ENCODE results near the gene ZNF701. TPM values are rescaled to one million over a fixed set of nuclear protein-coding genes. Genes with fewer than 3 reads are reported as not detected.
"Not testable (repeated sequence)": the region's sequence is repeated elsewhere in the genome, so short reads cannot be mapped to it uniquely, and the experiment has no call there.

ZNF701 gene
- polyA plus RNA-seq, 2 donors = 3.1 to 9.5 TPM

DNA sequence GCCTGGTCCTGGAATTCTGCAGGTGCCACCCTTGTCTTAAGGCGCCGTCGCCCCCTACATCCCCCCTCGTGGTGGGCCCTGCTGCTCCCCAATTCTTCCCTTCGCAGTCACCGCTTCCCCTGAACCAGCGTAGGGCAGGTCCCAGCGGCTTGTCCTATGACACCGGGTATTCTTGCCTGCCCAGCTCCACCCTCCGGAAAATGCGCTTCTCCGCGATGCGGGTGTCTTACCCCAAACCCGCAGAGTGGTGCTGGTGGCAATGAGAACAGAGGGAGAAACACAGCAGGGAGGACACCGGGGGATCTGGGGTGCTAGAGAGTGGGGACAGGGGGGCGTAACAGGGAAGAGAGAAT lies 33.7 kb upstream of the ZNF701 start:
- no peaks in the 10 kb centered on the region for H3K36me3 ChIP-seq (ENCODE audit: control insufficient read depth in 2 of 2, insufficient read depth in 2 of 2, low read length in 1 of 2)
- H3K27me3 ChIP-seq (ENCODE audit: control insufficient read depth in 1 of 2, insufficient read depth in 2 of 2, low read length in 2 of 2) = no peaks in the 10 kb centered on the region
- H3K4me1 ChIP-seq (ENCODE audit: control insufficient read depth in 2 of 2, insufficient read depth in 2 of 2, low read length in 1 of 2) = peaks cover 0 to 2% of the 10 kb centered on the region in 2 donors
- H3K9me3 ChIP-seq (ENCODE audit: control insufficient read depth in 2 of 2, insufficient read depth in 1 of 2, low read depth in 1 of 2, low read length in 1 of 2) = no peaks in the 10 kb centered on the region
- 4 to 15% methylated on average over 17 of the region's 17 CpGs for WGBS, 2 donors
- H3K27ac ChIP-seq (ENCODE audit: low read depth in 2 of 2, low read length in 1 of 2) = peak overlapping the region; percentile 75 to 86
- peak overlapping the region; percentile 53 to 58 for H3K4me3 ChIP-seq (ENCODE audit: low read depth in 1 of 2, low read length in 2 of 2)

DNA sequence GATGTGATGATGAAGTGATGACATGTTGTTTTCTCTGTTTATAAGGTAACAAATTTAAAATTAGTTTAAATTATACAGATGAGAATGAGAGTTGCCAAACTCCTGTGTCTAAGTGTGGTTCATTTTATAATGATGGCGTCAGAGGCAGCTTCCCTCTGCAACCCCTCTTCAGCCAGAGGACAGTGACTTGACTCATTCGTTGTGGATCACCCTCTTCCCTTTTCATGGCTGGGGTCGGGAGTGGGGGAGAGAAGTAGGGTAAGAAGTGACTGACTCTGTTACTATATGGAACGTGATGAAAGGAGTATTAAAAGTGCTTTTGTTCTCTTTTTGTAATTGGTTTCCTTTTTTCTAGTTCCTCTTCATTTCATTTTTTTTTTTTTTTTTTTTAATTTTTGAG lies 31.3 kb upstream of the ZNF701 start:
- H3K4me3 ChIP-seq (ENCODE audit: low read depth in 1 of 2, low read length in 2 of 2); H3K27me3 ChIP-seq (ENCODE audit: control insufficient read depth in 1 of 2, insufficient read depth in 2 of 2, low read length in 2 of 2); H3K36me3 ChIP-seq (ENCODE audit: control insufficient read depth in 2 of 2, insufficient read depth in 2 of 2, low read length in 1 of 2); H3K9me3 ChIP-seq (ENCODE audit: control insufficient read depth in 2 of 2, insufficient read depth in 1 of 2, low read depth in 1 of 2, low read length in 1 of 2); H3K27ac ChIP-seq (ENCODE audit: low read depth in 2 of 2, low read length in 1 of 2); H3K4me1 ChIP-seq (ENCODE audit: control insufficient read depth in 2 of 2, insufficient read depth in 2 of 2, low read length in 1 of 2): not testable (repeated sequence)
- 77 to 80% methylated on average over 4 of the region's 4 CpGs for WGBS, 2 donors

DNA sequence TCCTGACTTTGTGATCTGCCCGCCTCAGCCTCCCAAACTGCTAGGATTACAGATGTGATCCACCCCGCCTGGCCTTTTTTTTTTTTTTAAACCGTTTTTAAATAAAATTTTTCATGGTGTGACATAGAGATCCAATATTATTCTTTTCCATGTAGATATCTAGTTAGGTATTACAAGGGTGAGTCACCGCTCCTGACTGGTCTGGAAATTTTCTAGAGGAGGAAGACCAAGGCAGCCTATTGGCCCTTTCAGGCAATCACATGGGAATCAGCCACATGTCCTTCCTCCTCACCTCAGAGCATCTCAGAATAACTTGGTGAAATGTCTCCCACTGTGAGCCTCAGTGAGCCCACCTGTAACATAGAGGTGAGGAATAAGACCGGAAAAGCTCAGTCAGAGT lies 28.9 kb upstream of the ZNF701 start:
- H3K27me3 ChIP-seq (ENCODE audit: control insufficient read depth in 1 of 2, insufficient read depth in 2 of 2, low read length in 2 of 2); H3K4me3 ChIP-seq (ENCODE audit: low read depth in 1 of 2, low read length in 2 of 2); H3K27ac ChIP-seq (ENCODE audit: low read depth in 2 of 2, low read length in 1 of 2); H3K4me1 ChIP-seq (ENCODE audit: control insufficient read depth in 2 of 2, insufficient read depth in 2 of 2, low read length in 1 of 2): not testable (repeated sequence)
- H3K9me3 ChIP-seq (ENCODE audit: control insufficient read depth in 2 of 2, insufficient read depth in 1 of 2, low read depth in 1 of 2, low read length in 1 of 2) = peaks cover 0 to 15% of the 10 kb centered on the region in 2 donors
- H3K36me3 ChIP-seq (ENCODE audit: control insufficient read depth in 2 of 2, insufficient read depth in 2 of 2, low read length in 1 of 2) = peaks cover 12 to 17% of the 10 kb centered on the region in 2 donors
- WGBS, 2 donors = 94 to 95% methylated on average over 5 of the region's 5 CpGs

DNA sequence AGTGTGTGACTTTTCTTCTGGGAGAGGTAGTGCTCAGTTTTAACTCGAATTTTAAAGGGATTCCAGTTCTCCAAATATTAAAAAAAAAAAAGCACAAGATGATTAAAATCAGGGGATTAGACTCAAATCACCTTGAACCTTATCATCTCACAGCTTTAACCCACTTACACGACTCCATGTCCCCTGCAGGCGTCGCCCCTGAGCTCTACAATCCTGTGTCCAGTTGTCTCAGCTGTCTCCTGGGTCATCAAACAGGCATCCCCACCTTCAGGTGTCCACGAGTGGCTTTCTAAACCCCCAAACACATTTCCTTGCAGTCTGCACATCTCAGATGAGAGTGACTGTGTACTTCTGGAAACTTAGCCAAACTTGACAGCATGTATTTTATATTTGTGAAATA lies 28.5 kb upstream of the ZNF701 start:
- H3K4me3 ChIP-seq (ENCODE audit: low read depth in 1 of 2, low read length in 2 of 2) = no peak overlapping the region
- H3K4me1 ChIP-seq (ENCODE audit: control insufficient read depth in 2 of 2, insufficient read depth in 2 of 2, low read length in 1 of 2) = peaks cover 0 to 2% of the 10 kb centered on the region in 2 donors
- H3K27me3 ChIP-seq (ENCODE audit: control insufficient read depth in 1 of 2, insufficient read depth in 2 of 2, low read length in 2 of 2) = no peaks in the 10 kb centered on the region
- H3K27ac ChIP-seq (ENCODE audit: low read depth in 2 of 2, low read length in 1 of 2) = no peak overlapping the region
- H3K36me3 ChIP-seq (ENCODE audit: control insufficient read depth in 2 of 2, insufficient read depth in 2 of 2, low read length in 1 of 2) = peaks cover 12 to 17% of the 10 kb centered on the region in 2 donors
- WGBS, 2 donors = 87% methylated on average over 5 of the region's 5 CpGs
- H3K9me3 ChIP-seq (ENCODE audit: control insufficient read depth in 2 of 2, insufficient read depth in 1 of 2, low read depth in 1 of 2, low read length in 1 of 2) = peaks cover 0 to 17% of the 10 kb centered on the region in 2 donors

DNA sequence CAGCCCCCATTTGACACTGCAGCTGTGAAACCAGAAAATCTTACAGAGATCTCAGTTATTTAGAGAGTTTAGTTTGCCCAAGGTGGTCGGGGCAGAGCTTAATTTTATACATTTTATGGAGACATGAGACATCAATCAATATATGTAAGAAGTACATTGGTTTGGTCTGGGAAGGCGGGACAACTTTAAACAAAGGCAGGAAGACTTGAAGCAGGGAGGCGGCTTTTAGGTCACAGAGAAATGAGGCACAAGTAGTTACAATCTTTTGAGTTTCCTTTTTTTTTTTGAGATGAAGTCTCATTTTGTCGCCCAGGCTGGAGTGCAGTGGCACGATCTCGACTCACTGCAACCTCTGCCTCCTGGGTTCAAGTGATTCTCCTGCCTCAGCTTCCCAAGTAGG lies 27.5 kb upstream of the ZNF701 start:
- Histone ChIP-seq H3K9me3 (ENCODE audit: control insufficient read depth in 2 of 2, insufficient read depth in 1 of 2, low read depth in 1 of 2, low read length in 1 of 2) (peaks cover 0 to 17% of the 10 kb centered on the region in 2 donors), H3K36me3 (ENCODE audit: control insufficient read depth in 2 of 2, insufficient read depth in 2 of 2, low read length in 1 of 2) (peaks cover 12 to 17% of the 10 kb centered on the region in 2 donors)
- H3K4me1 ChIP-seq (ENCODE audit: control insufficient read depth in 2 of 2, insufficient read depth in 2 of 2, low read length in 1 of 2); H3K4me3 ChIP-seq (ENCODE audit: low read depth in 1 of 2, low read length in 2 of 2); H3K27ac ChIP-seq (ENCODE audit: low read depth in 2 of 2, low read length in 1 of 2); H3K27me3 ChIP-seq (ENCODE audit: control insufficient read depth in 1 of 2, insufficient read depth in 2 of 2, low read length in 2 of 2): not testable (repeated sequence)
- 80 to 84% methylated on average over 6 of the region's 6 CpGs for WGBS, 2 donors

DNA sequence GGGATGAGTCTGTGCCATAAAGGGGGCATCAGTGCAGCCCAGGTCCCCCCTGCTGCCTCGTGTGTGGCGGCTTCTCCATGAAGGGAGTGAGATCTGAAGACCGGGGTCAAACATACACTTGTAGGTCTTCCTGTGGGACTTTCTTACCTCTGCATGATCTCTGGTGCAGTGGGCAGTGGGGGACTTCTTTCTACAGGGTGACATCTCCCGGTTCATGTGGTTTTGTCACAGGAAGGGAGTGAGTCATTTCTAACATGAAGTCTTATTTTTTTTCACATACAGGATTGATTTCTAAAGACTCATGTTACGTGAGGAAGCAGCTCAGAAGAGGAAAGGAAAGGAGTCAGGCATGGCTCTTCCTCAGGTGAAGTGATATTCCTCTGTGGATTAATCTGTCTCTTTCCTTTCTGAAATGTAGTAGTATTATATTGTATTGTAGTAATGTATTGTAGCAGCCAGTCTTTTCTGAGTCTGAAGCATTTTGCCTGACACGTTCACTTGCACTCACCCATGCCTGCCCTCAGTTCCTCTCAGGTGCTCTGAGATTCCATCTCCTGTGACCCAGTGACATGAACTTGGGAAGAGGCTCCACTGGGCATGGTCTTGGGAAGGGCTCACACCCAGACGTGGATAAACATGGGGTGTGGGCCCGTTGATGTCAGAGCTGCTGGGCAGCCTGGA lies 27.0 kb upstream of the ZNF701 start:
- WGBS, 2 donors = 72 to 78% methylated on average over 8 of the region's 8 CpGs
- Histone ChIP-seq H3K27me3 (ENCODE audit: control insufficient read depth in 1 of 2, insufficient read depth in 2 of 2, low read length in 2 of 2) (no peaks in the 10 kb centered on the region), H3K27ac (ENCODE audit: low read depth in 2 of 2, low read length in 1 of 2) (no peak overlapping the region), H3K4me1 (ENCODE audit: control insufficient read depth in 2 of 2, insufficient read depth in 2 of 2, low read length in 1 of 2) (no peaks in the 10 kb centered on the region), H3K9me3 (ENCODE audit: control insufficient read depth in 2 of 2, insufficient read depth in 1 of 2, low read depth in 1 of 2, low read length in 1 of 2) (peaks cover 0 to 19% of the 10 kb centered on the region in 2 donors), H3K36me3 (ENCODE audit: control insufficient read depth in 2 of 2, insufficient read depth in 2 of 2, low read length in 1 of 2) (peaks cover 12 to 17% of the 10 kb centered on the region in 2 donors), H3K4me3 (ENCODE audit: low read depth in 1 of 2, low read length in 2 of 2) (no peak overlapping the region)

DNA sequence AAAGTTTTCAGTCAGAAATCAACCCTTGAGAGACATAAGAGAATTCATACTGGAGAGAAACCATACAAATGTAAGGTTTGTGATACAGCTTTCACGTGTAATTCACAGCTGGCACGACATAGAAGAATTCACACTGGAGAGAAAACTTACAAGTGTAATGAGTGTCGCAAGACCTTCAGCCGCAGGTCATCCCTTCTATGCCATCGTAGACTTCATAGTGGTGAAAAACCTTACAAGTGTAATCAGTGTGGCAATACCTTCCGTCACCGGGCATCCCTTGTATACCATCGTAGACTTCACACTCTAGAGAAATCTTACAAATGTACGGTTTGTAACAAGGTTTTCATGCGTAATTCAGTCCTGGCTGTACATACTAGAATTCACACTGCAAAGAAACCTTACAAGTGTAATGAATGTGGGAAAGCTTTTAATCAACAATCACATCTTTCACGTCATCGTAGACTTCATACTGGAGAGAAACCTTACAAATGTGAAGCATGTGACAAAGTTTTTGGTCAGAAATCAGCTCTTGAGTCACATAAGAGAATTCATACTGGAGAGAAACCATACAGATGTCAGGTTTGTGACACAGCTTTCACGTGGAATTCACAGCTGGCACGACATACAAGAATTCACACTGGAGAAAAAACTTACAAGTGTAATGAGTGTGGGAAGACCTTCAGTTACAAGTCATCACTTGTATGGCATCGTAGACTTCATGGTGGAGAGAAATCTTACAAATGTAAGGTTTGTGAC lies 15.7 kb upstream of the ZNF701 start:
- Histone ChIP-seq H3K27me3 (ENCODE audit: control insufficient read depth in 1 of 2, insufficient read depth in 2 of 2, low read length in 2 of 2) (no peaks in the 10 kb centered on the region), H3K4me3 (ENCODE audit: low read depth in 1 of 2, low read length in 2 of 2) (peak overlapping the region in 1 of 2 donors; percentile 1), H3K9me3 (ENCODE audit: control insufficient read depth in 2 of 2, insufficient read depth in 1 of 2, low read depth in 1 of 2, low read length in 1 of 2) (peaks cover 3 to 37% of the 10 kb centered on the region in 2 donors), H3K36me3 (ENCODE audit: control insufficient read depth in 2 of 2, insufficient read depth in 2 of 2, low read length in 1 of 2) (peaks cover 10 to 11% of the 10 kb centered on the region in 2 donors), H3K27ac (ENCODE audit: low read depth in 2 of 2, low read length in 1 of 2) (no peak overlapping the region), H3K4me1 (ENCODE audit: control insufficient read depth in 2 of 2, insufficient read depth in 2 of 2, low read length in 1 of 2) (no peaks in the 10 kb centered on the region)
- 98 to 99% methylated on average over 15 of the region's 15 CpGs for WGBS, 2 donors

DNA sequence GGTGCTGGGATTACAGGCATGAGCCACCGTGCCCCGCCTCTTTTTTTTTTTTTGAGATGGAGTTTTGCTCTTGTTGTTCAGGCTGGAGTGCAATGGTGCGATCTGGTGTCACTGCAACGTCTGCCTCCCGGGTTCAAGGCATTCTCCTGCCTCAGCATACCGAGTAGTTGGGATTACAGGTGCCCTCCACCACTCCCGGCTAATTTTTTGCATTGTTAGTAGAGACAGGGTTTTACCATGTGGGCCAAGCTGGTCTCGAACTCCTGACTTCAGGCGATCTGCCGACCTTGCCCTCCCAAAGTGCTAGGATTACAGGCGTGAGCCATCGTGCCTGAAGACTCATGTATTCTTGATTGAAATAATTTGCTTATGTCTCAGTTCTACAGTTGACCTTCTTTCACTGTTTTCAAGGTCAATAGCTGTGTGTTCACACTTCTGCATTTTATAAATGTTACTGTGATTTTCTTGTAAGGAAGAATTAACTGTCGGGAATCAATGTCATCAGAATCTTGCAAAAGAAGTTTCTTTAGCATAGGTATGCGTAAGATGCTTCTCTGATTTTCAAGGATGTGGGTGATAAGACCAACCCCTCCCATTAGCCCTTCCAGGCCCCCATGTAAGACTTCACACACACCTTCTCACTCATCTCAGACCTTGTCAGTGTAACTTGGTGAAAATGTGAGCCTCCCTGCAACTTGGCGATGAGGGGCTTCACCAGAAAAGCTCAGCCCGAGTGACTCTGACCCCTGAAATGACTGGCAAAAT lies 12.7 kb upstream of the ZNF701 start:
- H3K4me3 ChIP-seq (ENCODE audit: low read depth in 1 of 2, low read length in 2 of 2) = no peak overlapping the region
- no peak overlapping the region for H3K27ac ChIP-seq (ENCODE audit: low read depth in 2 of 2, low read length in 1 of 2)
- peaks cover 3 to 36% of the 10 kb centered on the region in 2 donors for H3K9me3 ChIP-seq (ENCODE audit: control insufficient read depth in 2 of 2, insufficient read depth in 1 of 2, low read depth in 1 of 2, low read length in 1 of 2)
- H3K4me1 ChIP-seq (ENCODE audit: control insufficient read depth in 2 of 2, insufficient read depth in 2 of 2, low read length in 1 of 2) = no peaks in the 10 kb centered on the region
- peaks cover 8 to 9% of the 10 kb centered on the region in 2 donors for H3K36me3 ChIP-seq (ENCODE audit: control insufficient read depth in 2 of 2, insufficient read depth in 2 of 2, low read length in 1 of 2)
- no peaks in the 10 kb centered on the region for H3K27me3 ChIP-seq (ENCODE audit: control insufficient read depth in 1 of 2, insufficient read depth in 2 of 2, low read length in 2 of 2)
- WGBS, 2 donors = 97 to 98% methylated on average over 16 of the region's 16 CpGs

DNA sequence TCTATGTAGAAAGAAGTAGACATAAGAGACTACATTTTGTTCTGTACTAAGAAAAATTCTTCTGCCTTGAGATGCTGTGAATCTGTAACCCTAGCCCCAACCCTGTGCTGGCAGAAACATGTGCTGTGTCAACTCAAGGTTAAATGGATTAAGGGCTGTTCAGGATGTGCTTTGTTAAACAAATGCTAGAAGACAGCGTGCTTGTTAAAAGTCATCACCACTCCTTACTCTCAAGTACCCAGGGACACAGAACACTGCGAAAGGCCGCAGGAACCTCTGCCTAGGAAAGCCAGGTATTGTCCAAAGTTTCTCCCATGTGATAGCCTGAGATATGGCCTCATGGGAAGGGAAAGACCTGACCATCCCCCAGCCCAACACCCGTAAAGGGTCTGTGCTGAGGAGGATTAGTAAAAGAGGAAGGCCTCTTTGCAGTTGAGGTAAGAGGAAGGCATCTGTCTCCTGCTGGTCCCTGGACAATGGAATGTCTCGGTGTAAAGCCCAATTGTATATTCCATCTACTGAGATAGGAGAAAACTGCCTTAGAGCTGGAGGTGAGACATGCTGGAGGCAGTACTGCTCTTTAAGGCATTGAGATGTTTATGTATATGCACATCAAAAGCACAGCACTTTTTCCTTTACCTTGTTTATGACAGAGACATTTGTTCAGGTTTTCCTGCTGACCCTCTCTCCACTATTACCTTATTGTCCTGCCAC lies 11.2 kb upstream of the ZNF701 start:
- not testable (repeated sequence) for H3K4me1 ChIP-seq (ENCODE audit: control insufficient read depth in 2 of 2, insufficient read depth in 2 of 2, low read length in 1 of 2); H3K36me3 ChIP-seq (ENCODE audit: control insufficient read depth in 2 of 2, insufficient read depth in 2 of 2, low read length in 1 of 2); H3K4me3 ChIP-seq (ENCODE audit: low read depth in 1 of 2, low read length in 2 of 2); H3K27me3 ChIP-seq (ENCODE audit: control insufficient read depth in 1 of 2, insufficient read depth in 2 of 2, low read length in 2 of 2); H3K27ac ChIP-seq (ENCODE audit: low read depth in 2 of 2, low read length in 1 of 2)
- WGBS, 2 donors = 72 to 75% methylated on average over 5 of the region's 5 CpGs
- H3K9me3 ChIP-seq (ENCODE audit: control insufficient read depth in 2 of 2, insufficient read depth in 1 of 2, low read depth in 1 of 2, low read length in 1 of 2) = peaks cover 3 to 41% of the 10 kb centered on the region in 2 donors

Data from esophagus (tissue), 2 donors.